ENCODE measurements around the gene NCKIPSD.

NCKIPSD gene

DNA sequence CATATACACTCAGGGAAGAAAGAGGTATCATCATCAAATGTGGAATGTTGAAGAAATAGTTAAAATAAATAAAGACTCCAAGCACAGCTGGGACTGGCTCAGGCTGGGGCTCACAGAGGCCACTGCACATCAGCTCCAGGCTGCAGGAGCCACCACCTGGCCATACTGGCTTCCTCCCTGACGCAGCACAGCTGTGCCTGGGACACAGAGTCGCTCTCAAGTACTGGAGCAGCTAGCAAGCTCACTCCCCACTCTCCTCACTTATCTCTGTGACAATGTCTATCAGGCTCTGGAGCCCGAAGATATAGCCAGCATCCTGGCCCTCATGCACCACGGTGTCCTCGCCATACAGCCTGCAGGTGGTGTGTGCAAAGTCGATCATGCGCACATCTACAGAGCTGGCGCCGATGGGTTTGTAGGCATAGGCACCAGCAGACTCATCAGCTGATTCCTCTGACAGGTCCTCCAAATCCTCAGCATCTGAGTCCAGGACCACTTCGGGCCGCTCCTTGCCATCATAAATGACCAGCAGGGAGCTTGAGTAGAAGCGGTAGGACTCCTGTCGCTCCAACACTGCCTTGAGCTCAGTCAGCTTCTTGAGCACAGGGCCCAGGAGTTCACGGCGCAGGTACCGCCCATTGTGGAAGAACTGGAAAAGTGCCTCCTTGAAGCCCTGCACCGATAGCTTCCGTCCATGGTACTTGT is 2.5 kb upstream of the NCKIPSD start:
- no peak for TF ChIP-seq CTCF (IDR thresholded peaks at IDR 0.05; ENCODE audit: low read length, missing control alignments)
- DNase-seq (ENCODE audit: low read depth): no peak
- no peak overlapping the region for H3K4me3 ChIP-seq (replicated peaks; ENCODE audit: low read depth, low read length)

DNA sequence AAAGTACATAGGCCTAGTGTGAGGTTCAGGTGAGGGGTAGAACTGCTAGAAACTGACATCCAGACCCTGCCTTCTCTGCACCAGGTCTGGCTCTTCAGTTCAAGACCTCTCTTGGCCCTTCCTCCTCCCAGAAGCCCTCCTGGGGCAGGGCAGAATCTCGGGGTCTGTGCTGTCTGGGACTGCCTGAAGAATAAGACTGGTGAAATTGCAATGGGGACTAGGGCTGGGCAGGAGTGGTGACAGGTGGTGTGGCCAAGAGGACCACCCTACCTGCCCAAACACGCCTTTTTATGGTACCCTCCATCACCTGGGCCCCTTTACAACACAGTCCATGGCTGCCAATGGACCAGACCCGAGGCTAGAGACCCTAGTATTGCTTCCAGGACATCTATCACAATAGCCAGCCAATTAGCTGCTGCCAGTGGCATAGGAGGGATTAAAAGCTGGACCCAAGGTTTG is 1.5 kb upstream of the NCKIPSD start:
- H3K4me3 ChIP-seq (replicated peaks; ENCODE audit: low read depth, low read length): no peak overlapping the region
- no peak for DNase-seq (ENCODE audit: low read depth)
- TF ChIP-seq CTCF (IDR thresholded peaks at IDR 0.05; ENCODE audit: low read length, missing control alignments): no peak

DNA sequence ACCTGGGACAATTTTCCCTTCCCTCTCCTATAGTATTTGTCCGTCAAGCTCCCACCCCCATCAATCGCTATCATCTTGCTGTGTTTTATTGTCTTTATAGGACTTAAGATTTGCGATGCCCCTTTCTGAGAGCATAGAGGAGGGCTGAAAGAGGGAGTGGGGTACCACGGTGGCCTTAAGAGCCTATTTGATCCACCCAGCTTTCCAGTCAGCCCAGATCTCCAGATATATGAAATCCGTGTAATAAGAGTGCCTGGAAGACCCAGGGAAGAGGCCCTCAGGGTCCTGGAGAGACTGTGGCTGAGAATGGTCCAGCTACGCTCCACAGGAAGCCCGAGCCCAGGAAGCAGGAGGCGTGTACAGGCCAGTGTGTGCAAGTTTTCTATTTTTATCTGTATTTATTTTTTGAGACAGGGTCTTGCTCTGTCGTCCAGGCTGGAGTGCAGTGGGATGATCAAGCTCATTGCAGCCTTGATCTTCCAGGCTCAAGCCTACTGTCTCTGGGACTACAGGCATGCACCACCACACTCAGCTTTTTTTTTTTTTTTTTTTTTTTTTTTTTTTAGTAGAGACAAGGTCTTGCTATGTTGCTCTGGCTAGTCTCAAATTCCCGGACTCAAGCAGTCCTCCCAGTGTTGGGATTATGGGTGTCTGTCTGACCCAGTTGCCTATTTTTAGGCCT is 964 bp upstream of the NCKIPSD start:
- TF ChIP-seq CTCF (IDR thresholded peaks at IDR 0.05; ENCODE audit: low read length, missing control alignments): no peak

GRCh38 chr3:48685293-48685602 is 467 bp downstream of the NCKIPSD start:
- H3K4me3 ChIP-seq (replicated peaks; ENCODE audit: low read depth, low read length): peak overlapping the region; percentile 72
- no peak for DNase-seq (ENCODE audit: low read depth)
- TF ChIP-seq CTCF (IDR thresholded peaks at IDR 0.05; ENCODE audit: low read length, missing control alignments): no peak

More for the DNA sequence above, 964 bp upstream of the NCKIPSD start:
- DNase-seq (ENCODE audit: low read depth): no peak
- H3K4me3 ChIP-seq (replicated peaks; ENCODE audit: low read depth, low read length): no peak overlapping the region

DNA sequence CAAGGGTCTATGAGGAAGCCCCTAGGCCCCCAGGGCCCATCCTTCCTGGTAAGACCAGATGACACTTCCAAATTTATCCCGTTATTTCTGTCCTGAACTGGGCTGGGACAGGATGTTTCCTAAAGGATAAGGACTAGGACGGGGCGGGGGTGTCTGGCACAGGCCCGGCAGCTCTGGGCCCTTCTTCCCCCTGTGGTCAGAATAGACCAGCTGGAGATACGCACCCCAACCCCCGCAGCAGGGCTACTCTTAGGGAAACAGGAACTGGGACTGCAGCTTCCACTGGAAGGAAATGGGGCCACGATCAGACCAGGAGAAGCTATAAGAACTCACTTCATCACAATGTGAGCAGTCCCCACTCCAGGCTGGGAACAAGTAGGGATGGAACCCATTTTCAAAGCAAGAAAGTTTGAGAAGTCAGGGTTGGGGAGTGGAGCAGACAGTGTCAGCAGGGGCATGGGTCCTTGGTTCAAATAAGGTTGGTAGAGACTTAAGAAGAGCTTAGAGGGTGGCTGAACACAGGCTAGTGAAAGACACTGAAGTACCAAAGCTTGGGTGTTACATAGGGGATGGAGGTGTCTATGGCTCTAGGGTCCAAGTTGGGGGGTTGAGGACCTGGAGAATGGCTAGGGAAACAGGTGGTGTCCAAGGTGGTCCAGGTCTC is 1.1 kb downstream of the NCKIPSD start:
- no peak for TF ChIP-seq CTCF (IDR thresholded peaks at IDR 0.05; ENCODE audit: low read length, missing control alignments)
- peak overlapping the region; percentile 72 for H3K4me3 ChIP-seq (replicated peaks; ENCODE audit: low read depth, low read length)
- DNase-seq (ENCODE audit: low read depth): no peak

DNA sequence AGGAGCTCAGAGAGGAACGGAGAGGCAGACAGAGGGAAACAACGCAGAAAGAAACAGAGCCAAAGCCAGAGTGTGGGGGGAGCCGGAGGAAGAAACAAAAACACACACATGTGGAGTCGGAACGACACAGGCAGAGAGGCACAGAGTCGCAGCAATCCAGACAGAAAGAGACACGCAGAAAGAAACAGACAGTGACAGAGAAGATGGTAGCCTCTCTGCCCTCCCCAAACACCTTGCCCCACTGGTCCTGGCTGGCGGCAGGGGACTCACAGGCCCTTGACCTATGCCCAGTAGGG is 1.7 kb downstream of the NCKIPSD start:
- peak overlapping the region; percentile 72 for H3K4me3 ChIP-seq (replicated peaks; ENCODE audit: low read depth, low read length)
- peak; percentile 33 for DNase-seq (ENCODE audit: low read depth)
- TF ChIP-seq CTCF (IDR thresholded peaks at IDR 0.05; ENCODE audit: low read length, missing control alignments): no peak

Measured in fibroblast of pulmonary artery (primary cell).